Measurements from ENCODE around the gene MTHFD2. TPM values are rescaled to one million over a fixed set of nuclear protein-coding genes. Genes with fewer than 3 reads are reported as not detected.
"Not testable (repeated sequence)": the region's sequence is repeated elsewhere in the genome, so short reads cannot be mapped to it uniquely, and the experiment has no call there.

MTHFD2 gene
- 10 to 100 TPM; 13.1 to 17.7 (median 15.9) TPM for polyA plus RNA-seq (ENCODE audit: insufficient read depth in 1 of 5, insufficient read length in 5 of 5, low replicate concordance in 1 of 5)
- long read RNA-seq, donor 1, full-length matches to known transcripts: 7 of 7 reads
- long read RNA-seq, donor 1, partial matches to known transcripts: 0 of 7 reads
- long read RNA-seq, donor 1, other reads (novel, unspliced or antisense): 0 of 7 reads
- long read RNA-seq, donor 2, full-length matches to known transcripts: 3 of 3 reads
- long read RNA-seq, donor 2, partial matches to known transcripts: 0 of 3 reads
- long read RNA-seq, donor 2, other reads (novel, unspliced or antisense): 0 of 3 reads
- long read RNA-seq, donor 3, full-length matches to known transcripts: 2 of 2 reads
- long read RNA-seq, donor 3, partial matches to known transcripts: 0 of 2 reads
- long read RNA-seq, donor 3, other reads (novel, unspliced or antisense): 0 of 2 reads
- long read RNA-seq, donor 4: 0 reads
- long read RNA-seq, donor 5, full-length matches to known transcripts: 1 of 9 reads
- long read RNA-seq, donor 5, partial matches to known transcripts: 8 of 9 reads
- long read RNA-seq, donor 5, other reads (novel, unspliced or antisense): 0 of 9 reads
- long read RNA-seq, donor 6, full-length matches to known transcripts: 2 of 2 reads
- long read RNA-seq, donor 6, partial matches to known transcripts: 0 of 2 reads
- long read RNA-seq, donor 6, other reads (novel, unspliced or antisense): 0 of 2 reads
- long read RNA-seq, donor 7, full-length matches to known transcripts: 2 of 2 reads
- long read RNA-seq, donor 7, partial matches to known transcripts: 0 of 2 reads
- long read RNA-seq, donor 7, other reads (novel, unspliced or antisense): 0 of 2 reads
- long read RNA-seq, donor 8: 0 reads

DNA sequence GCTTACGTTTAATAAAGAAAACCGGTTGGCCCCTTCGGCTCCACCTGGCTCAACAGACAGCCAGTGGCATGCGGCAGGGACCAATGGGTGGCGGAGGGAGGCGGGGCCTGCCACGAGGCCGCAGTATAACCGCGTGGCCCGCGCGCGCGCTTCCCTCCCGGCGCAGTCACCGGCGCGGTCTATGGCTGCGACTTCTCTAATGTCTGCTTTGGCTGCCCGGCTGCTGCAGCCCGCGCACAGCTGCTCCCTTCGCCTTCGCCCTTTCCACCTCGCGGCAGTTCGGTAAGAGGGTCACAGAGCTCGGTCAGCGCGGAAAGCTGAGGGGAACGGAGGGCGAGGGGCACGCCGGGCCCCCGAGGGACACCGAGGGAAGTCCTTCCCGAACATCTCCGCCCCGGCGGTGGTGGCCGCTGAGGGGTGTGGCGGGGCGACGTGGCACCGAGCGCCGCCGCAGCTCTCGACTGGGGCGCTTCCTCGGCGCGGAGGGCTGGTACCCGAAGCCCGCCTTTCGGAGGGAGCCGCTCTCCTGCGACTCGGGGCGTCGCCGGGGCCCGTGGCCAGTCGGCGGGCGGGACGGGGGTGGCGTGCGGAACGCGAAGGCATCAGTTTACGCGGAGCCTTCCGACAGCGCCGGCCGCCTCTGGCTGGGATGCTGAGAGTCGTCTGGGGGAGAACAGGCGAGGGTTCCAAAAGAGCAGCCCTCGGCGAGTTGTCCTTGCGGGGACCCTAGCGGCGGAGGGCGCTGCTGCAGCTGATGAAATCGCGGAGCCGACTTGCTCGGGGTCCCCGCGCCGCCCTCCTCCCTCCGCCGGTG, at the start of gene MTHFD2:
TSS of gene MTHFD2 (plus strand) at position 155 of the 814 bp plus-strand sequence. CDS start at position 182, 27 bp downstream.
- peak; percentile 82 to 84 for DNase-seq

DNA sequence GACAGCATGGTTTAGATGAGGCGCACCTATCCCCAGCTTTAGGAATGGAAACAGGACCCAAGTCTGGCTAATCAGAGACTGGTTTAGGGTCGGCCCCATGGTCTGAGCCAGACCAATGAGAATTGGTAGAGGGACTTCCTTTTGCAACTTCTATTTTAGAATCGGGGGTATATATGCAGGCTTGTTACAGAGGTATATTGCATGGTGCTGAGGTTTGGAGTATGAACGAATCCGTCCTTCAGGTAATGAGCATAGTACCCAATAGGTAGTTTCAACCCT, 49.2 kb upstream of the MTHFD2 start:
- no peak for DNase-seq

DNA sequence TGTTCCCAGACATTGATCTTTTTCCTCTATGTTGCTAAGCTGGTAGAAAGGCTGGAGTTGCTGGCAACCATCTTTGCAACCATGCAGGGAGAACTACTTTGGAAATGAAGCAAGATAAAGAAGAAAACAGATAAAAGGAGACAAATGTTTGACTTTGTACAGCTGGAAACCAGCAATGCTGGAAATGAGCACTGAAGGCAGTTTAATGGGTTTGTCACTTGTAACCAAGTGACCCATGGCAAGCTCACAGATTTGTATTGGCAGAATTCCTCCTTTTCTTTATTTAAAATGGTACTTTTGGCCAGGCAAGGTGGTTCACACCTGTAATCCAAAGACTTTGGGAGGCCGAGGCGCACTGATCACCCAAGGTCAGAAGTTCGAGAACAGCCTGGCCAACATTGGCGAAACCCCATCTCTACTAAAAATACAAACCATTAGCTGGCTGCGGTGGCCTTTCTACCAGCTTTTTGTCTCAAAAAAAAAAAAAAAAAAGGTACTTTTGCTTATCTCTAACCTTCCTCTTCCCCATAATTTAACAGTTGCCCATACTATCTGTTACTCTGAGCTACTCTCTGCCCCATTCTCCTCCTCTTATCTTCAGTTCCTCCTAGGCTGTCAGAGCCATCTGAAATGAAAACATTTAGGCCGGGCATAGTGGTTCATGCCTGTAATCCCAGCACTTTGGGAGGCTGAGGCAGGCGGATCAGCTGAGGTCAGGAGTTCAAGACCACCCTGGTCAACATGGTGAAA, 48.7 kb upstream of the MTHFD2 start:
- DNase-seq: no peak

DNA sequence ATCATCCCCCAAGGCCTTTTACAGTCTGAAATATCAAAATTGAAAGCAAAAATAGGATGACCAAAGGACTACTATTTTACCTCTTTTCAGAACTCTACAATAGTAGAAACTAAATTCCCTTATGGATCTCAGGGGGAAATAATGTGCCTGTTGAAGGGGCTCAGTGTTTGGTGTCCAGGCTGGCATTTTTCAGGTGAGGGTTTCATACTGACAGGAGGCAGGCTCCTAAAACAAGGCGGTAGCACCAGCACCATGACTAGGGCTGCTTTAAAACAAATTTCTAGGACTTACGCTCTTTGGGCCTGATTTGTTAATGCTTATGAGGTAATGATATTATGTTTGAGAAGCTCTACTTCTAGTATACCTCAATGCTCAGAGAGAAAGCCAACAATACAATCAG, 45.5 kb upstream of the MTHFD2 start:
- DNase-seq: no peak

GRCh38 chr2:74155830-74156229, 42.6 kb upstream of the MTHFD2 start:
- no peak for DNase-seq

DNA sequence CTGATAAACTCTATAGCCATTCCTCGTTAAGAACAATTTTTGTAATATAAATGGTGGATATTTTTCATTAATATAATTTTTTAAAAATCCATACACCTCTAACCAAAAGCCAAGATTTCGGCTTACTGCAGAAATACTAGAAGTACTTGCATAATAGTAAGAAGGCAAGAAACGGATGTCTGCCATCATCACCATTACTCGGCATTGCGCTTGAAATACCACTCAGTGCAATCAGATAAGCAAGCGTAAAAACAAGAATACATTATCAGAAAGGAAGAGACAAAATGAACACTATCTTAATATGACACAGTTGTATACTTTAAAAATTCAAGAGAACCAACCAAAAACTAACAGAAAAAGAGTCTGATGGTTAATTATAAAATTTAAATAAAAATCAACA, 35.5 kb upstream of the MTHFD2 start:
- no peak for DNase-seq

- DNase-seq: no peak
Observed at GRCh38 chr2:74164761-74165160, 33.7 kb upstream of the MTHFD2 start.

DNA sequence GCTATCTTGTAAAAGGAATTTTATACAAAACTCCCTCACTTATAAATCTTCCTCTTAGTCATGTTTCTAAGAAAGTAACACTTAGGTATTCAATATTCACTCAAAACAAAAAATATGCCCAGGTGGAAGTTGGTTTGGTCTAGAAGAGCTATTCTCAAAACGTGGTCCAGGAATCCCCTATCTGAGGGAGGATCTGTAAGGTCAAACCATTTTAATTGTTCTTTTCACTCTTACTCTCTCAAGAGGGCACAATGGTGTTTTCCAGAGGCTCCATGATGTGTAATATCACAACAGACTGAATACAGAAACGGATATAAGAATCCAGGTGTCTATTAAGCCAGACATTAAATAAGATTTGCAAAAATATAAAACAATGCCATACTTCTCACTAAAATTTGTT, 29.7 kb upstream of the MTHFD2 start:
- DNase-seq: no peak

- no peak for DNase-seq
Observed at GRCh38 chr2:74174909-74175308, 23.5 kb upstream of the MTHFD2 start.

DNA sequence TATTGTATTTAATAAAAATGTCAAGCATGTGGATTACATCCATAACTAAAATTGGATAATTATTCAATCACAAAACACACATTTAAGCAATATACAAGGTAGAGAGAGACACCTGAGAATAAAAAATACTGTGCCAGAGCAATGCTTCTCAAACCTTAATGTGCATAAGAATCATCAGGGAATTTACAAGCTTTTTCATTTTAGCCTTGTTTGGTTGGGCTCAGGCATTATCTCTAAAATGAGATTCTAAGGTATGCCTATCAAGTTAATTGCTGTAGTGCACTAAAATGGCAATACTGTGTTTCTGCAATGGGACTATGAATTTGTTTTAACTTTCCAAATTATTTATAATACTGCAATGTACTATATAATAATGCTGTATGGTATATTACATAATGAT, 20.7 kb upstream of the MTHFD2 start:
- no peak for DNase-seq

DNA sequence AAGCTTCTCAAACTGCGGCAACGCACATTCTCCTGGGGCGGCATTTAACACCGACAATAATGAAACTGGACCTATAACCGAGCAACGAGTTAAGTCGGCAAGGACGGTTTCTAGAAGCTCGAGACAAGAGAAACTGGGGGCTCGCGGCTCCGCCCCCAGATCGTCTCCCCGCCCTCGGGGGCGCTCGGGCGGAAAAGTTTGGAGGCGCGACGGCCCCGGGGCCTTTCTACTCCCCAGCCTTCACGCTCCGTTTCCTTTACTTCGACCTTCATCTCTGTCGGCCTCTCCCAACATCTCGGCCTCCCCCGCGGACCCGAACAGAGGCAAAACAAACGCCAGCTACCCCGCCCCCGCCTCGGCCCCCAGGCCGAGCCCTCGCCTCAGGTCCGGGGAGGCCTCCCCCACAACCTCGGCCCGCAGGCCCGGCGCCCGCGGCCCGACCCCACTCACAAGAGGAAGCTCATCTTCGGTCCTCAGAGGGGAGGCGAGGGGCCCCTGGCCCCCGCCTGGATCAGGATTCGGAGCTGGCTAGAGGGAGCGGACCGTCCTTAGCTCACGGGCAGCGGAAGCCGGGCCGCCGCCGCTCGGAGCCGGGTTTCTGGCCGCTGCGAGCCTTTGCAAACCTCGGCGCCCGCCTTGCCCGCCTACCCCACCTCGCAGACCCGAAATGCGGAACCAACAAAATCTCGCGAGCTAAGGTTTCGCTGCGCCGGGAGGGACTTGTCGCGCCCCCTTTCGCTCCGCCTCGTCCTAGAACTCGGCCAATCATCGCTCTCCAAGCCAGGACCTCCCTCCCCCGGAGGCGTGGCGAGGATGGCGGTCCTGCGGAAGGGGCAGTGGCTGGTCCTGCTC, 20.0 kb upstream of the MTHFD2 start, which contains the start of gene MOB1A:
TSS of gene MOB1A (minus strand) at position 669 of the 852 bp plus-strand sequence. CDS start at position 464, 205 bp downstream.
- DNase-seq: peak; percentile 97 to 98

DNA sequence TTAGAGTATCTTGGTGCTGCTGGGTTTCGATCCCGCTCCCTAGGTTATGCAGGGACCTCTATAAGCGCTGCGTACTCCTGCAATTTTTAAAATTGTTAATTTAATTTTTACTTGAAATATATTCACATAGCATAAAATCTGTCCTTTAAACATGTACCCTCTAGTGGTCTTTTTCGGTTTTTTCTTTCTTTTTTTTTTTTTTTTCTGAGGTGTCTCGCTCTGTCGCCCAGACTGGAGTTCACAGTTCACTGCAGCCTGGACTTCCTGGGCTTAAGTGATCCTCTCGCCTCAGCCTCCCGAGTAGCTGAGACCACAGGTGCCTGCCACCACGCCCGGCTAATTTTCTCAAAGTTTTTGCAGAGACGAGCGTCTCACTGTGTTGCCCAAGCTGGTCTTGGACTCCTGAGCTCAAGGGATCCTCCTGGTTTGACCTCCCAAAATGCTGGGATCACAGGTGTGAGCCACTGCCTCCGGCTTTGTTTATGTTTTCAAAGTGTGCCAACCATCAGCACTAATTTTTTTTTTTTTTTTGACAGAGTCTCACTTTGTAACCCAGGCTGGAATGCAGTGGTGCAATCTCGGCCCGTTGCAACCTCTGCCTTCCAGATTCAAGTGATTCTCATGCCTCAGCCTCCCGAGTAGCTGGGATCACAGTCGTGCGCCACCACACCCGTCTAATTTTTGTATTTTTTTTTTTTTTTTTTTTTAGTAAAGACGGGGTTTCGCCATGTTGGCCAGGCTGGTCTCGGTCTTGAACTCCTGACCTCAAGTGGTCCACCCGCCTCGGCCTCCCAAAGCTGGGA, 19.2 kb upstream of the MTHFD2 start:
- no peak for DNase-seq

DNA sequence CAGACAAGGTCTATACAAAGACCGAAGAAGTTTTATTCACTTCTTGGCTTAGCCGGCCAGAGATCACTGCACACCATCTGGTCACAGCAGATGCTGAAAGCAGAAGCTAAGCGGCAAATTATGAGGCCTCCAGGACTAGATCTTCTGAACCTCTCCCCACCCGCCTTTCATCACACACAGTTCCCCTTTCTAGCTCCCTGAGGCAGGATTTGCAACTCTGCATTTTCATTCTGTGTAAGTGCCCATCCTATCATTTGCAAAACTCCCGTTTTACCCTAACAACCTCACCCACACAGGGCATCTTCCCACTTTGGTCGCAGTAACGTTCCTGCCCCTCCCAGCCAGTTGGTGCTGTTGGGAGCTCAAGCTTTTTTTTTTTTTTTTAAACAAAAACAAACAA, 16.7 kb upstream of the MTHFD2 start:
- no peak for DNase-seq

GRCh38 chr2:74183878-74184277, 14.5 kb upstream of the MTHFD2 start:
- DNase-seq: no peak

DNA sequence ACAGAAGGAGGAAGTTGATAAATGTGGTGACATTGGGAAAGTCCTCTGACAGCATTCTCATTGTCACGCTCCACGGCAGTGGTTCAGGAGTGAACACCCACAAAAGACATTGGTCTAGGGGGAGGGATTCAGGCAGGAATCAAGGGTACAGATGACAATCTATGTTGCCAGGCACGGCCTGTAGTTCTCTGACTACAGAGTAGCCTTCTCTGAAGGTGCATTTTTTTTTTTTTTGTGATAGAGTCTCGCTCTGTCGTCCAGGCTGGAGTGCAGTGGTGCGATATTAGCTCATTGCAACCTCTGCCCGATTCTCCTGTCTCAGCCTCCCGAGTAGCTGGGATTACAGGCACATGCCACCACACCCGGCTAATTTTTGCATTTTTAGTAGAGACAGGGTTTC, 12.4 kb upstream of the MTHFD2 start:
- no peak for DNase-seq

DNA sequence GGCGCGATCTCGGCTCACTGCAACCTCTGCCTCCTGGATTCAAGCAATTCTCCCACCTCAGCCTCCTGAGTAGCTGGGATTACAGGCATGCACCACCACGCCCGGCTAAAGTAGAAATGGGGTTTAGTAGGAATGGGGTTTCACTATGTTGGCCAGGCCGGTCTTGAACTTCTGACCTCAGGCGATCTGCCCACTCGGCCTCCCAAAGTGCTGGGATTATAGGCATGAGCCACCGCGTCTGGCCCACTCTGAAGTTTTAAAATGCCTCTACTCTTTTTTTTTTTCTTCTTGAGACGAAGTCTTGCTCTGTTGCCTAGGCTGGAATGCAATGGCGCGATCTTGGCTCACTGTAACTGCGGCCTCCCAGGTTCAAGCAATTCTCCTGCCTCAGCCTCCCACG, 11.7 kb upstream of the MTHFD2 start:
- DNase-seq: not testable (repeated sequence)

- no peak for DNase-seq
Observed at GRCh38 chr2:74188018-74188601, 10.3 kb upstream of the MTHFD2 start.

- no peak for DNase-seq
Observed at GRCh38 chr2:74188696-74189095, 9.7 kb upstream of the MTHFD2 start.
